ENCODE results near the gene PARD3.

DNA sequence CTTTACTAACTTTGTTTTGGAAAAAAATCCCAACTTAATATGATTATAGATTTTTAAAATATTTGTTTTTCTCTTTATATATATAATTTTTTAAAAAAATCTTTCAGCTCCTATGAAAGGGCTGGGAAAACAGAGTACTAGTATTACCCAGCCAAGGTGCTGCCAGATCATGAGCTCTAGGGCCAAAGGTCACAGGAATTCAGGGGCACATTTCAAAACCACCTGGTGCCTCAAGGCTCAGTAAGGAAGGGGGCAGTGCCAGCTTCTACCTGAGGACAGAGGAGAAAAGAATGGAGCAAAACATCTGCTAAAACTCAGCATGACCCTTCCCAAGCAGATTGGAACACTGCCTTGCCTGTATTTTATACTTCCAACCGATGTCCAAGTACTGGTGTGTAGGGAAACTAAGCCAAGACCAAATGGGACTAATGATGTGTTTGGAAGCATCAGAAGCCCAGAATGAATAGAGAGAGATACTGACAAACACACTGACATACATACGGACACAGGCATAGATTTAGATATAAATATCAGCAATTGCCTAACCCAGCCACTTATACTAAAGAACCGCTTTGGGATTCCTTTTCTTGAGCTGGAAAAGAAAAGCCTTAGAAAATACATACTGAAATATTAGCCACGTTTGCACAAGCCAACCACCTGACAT, 667.3 kb downstream of the PARD3 start:
- no peak for TF ChIP-seq TAF1 (IDR thresholded peaks at IDR 0.05; ENCODE audit: borderline replicate concordance, insufficient read depth, low read length)
- no peak for TF ChIP-seq POLR2AphosphoS5 (IDR thresholded peaks at IDR 0.05; ENCODE audit: low read depth, low read length)
- TF ChIP-seq SIN3A (IDR thresholded peaks at IDR 0.05; ENCODE audit: borderline replicate concordance, insufficient read depth, low read length): no peak
- TF ChIP-seq, protein P1, sequence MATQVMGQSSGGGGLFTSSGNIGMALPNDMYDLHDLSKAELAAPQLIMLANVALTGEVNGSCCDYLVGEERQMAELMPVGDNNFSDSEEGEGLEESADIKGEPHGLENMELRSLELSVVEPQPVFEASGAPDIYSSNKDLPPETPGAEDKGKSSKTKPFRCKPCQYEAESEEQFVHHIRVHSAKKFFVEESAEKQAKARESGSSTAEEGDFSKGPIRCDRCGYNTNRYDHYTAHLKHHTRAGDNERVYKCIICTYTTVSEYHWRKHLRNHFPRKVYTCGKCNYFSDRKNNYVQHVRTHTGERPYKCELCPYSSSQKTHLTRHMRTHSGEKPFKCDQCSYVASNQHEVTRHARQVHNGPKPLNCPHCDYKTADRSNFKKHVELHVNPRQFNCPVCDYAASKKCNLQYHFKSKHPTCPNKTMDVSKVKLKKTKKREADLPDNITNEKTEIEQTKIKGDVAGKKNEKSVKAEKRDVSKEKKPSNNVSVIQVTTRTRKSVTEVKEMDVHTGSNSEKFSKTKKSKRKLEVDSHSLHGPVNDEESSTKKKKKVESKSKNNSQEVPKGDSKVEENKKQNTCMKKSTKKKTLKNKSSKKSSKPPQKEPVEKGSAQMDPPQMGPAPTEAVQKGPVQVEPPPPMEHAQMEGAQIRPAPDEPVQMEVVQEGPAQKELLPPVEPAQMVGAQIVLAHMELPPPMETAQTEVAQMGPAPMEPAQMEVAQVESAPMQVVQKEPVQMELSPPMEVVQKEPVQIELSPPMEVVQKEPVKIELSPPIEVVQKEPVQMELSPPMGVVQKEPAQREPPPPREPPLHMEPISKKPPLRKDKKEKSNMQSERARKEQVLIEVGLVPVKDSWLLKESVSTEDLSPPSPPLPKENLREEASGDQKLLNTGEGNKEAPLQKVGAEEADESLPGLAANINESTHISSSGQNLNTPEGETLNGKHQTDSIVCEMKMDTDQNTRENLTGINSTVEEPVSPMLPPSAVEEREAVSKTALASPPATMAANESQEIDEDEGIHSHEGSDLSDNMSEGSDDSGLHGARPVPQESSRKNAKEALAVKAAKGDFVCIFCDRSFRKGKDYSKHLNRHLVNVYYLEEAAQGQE (IDR thresholded peaks at IDR 0.05; ENCODE audit: insufficient read depth in 1 of 2, low read depth in 2 of 2, low read length in 2 of 2): no peak
